Transverse colon (tissue), 4 donors: ENCODE measurements around the gene DLG2. TPM values are rescaled to one million over a fixed set of nuclear protein-coding genes. Genes with fewer than 3 reads are reported as not detected.

Experiments
- DNase-seq: peaks from one replicate; pipeline ENCODE4 v3.0.0-alpha.2; 2019
- H3K27ac ChIP-seq, 4 donors: fragments of 200-600 bp; sonication (generic); 2 replicates each; pipeline ENCODE4 v1.5.1; 2016 to 2018; ENCODE audit warnings: inconsistent platforms in 4 of 4
- H3K27me3 ChIP-seq: fragments of 200-600 bp; sonication (generic); 2 replicates; pipeline ENCODE4 v1.5.1; 2017; ENCODE audit warnings: inconsistent platforms
- H3K36me3 ChIP-seq, 4 donors: fragments of 200-600 bp; sonication (generic); 2 replicates each; pipeline ENCODE4 v1.5.1; 2017 to 2019; ENCODE audit warnings: inconsistent platforms in 4 of 4
- H3K4me1 ChIP-seq, 4 donors: fragments of 200-600 bp; sonication (generic); 2 replicates each; pipeline ENCODE4 v1.5.1; 2017 to 2020; ENCODE audit warnings: inconsistent platforms in 4 of 4
- H3K4me3 ChIP-seq, 4 donors: fragments of 200-600 bp; sonication (generic); 1 replicate in 1 of 4; 2 replicates in 3 of 4; pipeline versions ENCODE4 v1.5.1 to v1.6.1; 2017 to 2019; ENCODE audit warnings: inconsistent platforms in 4 of 4
- H3K9me3 ChIP-seq, 2 donors: fragments of 200-600 bp; sonication (generic); 2 replicates each; pipeline ENCODE4 v1.5.1; 2017 to 2019; ENCODE audit warnings: inconsistent platforms in 2 of 2
- EP300 ChIP-seq: sonication (generic); formaldehyde crosslinking; IDR thresholded peaks from one replicate; pipeline ENCODE4 v1.6.1; 2017; ENCODE audit warnings: antibody characterized with exemption, low read depth
- POLR2A ChIP-seq: fragments of 450-650 bp; IDR thresholded peaks from one replicate; pipeline ENCODE4 v1.6.1; 2016; ENCODE audit warnings: antibody characterized with exemption, mild to moderate bottlenecking, moderate library complexity
- POLR2AphosphoS5 ChIP-seq, 3 donors: sonication (generic); formaldehyde crosslinking; IDR thresholded peaks; one replicate each; pipeline ENCODE4 v1.6.1; 2016; ENCODE audit warnings: antibody characterized with exemption in 3 of 3
- WGBS, 2 donors: methylation state at CpG; one replicate each; pipeline ENCODE4 v1.1.5; 2018; ENCODE audit warnings: low coverage in 1 of 2; 5-methylcytosine and 5-hydroxymethylcytosine counted together
- in situ Hi-C, 4 donors: fragments of 200-750 bp; cut with MboI; loops; one replicate each; pipeline versions ENCODE4 v1.15.0 to v1.15.1; 2017; ENCODE audit warnings: low sequenced_read_pairs in 3 of 4, low pct_ligation_motif_present in 1 of 4, low pct_unique_long_range_greater_than_20kb in 1 of 4
- intact Hi-C: fragments of 100-400 bp; cut with DNase I; formaldehyde crosslinking; loops from one replicate; pipeline ENCODE4 v1.15.1; 2023; ENCODE audit warnings: low total_unique reads
- total RNA-seq, 4 donors: library from RNA; depleted of rRNA; stranded (reverse); fragments of >200 nt; gene quantifications; one replicate each; pipeline ENCODE4 v1.1.0, GENCODE V29; 2016
- TF ChIP-seq, protein P1 (sequence below), 5 experiments: fragments of 200-600 bp in 3 of 5; fragments of 450-650 bp in 2 of 5; sonication (generic) in 3 of 5; IDR thresholded peaks; 1 replicate in 2 of 5; 2 replicates in 3 of 5; pipeline ENCODE4 v1.5.1; 2016 to 2017; ENCODE audit warnings: antibody characterized with exemption in 5 of 5, inconsistent platforms in 3 of 5, mild to moderate bottlenecking in 2 of 5, moderate library complexity in 1 of 5

The DLG2 gene
- total RNA-seq, 4 donors from 2014 or later, result 1.9 to 28.3 (median 3.7) TPM

DNA sequence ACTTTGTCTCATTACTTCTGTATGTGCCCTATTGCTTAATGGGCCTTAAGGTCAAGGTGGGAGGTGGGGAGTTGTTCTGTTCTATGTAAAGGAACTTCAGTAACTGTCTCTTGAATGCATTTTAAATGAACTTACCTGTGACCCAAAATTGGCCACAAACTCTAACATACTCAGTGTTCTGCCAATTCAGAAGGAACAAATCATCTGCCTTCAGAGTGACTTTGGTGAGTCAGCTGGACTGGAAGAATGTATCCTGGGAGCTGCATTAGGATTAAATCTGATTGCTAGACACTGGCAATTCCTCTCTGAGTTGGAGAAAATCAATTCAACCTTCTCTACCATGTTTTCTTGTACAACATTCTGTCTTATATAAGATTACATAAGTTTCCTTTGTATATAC, 1104.8 kb downstream of the DLG2 start:
- Histone ChIP-seq H3K27ac (no peak overlapping the region), H3K4me1 (no peaks in the 10 kb centered on the region), H3K9me3 (no peaks in the 10 kb centered on the region), H3K27me3 (no peaks in the 10 kb centered on the region), H3K36me3 (no peaks in the 10 kb centered on the region), H3K4me3 (no peak overlapping the region)
- no peak for TF ChIP-seq POLR2A
- TF ChIP-seq POLR2AphosphoS5 (IDR thresholded peaks at IDR 0.05), result no peak
- TF ChIP-seq EP300, result no peak
- TF ChIP-seq, protein P1, sequence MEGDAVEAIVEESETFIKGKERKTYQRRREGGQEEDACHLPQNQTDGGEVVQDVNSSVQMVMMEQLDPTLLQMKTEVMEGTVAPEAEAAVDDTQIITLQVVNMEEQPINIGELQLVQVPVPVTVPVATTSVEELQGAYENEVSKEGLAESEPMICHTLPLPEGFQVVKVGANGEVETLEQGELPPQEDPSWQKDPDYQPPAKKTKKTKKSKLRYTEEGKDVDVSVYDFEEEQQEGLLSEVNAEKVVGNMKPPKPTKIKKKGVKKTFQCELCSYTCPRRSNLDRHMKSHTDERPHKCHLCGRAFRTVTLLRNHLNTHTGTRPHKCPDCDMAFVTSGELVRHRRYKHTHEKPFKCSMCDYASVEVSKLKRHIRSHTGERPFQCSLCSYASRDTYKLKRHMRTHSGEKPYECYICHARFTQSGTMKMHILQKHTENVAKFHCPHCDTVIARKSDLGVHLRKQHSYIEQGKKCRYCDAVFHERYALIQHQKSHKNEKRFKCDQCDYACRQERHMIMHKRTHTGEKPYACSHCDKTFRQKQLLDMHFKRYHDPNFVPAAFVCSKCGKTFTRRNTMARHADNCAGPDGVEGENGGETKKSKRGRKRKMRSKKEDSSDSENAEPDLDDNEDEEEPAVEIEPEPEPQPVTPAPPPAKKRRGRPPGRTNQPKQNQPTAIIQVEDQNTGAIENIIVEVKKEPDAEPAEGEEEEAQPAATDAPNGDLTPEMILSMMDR (IDR thresholded peaks at IDR 0.05), result no peak
- DNase-seq, result no peak
- intact Hi-C loops (no loop called here), in situ Hi-C loops (no loop called here)

DNA sequence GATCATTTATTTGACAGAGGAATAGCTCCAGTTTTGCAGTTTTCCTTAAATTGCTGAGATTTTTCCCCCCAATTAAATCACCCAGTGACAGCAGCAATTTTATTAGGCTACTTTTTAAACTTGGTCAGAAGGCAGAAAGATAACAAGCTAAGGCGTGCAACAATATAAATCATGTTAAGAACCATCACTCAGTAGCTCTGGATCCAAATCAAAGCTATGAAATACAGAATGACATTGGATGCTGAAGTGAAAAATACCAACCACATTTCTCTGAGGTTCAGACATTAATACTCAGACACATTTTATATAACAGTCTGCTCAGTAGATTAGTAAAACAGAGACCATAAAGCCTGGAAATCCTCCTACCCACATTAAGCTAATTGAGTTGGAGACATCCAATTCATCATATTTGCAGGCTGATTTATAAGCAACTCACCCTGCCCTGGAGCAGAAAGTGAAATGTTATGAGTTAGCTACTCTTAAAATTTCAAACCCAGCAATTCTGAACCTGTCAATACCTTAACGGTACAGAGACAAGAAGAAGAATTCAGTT, 1108.4 kb downstream of the DLG2 start:
- H3K36me3 ChIP-seq, result no peaks in the 10 kb centered on the region
- no peaks in the 10 kb centered on the region for H3K4me1 ChIP-seq
- intact Hi-C loops, result no loop called here
- TF ChIP-seq POLR2A, result no peak
- no peak for TF ChIP-seq POLR2AphosphoS5 (IDR thresholded peaks at IDR 0.05)
- no peak for TF ChIP-seq EP300
- no peaks in the 10 kb centered on the region for H3K9me3 ChIP-seq
- no peak for DNase-seq
- no peak overlapping the region for H3K4me3 ChIP-seq
- in situ Hi-C loops, result no loop called here
- WGBS, 2 donors, result 63 to 71% methylated on average over 2 of the region's 2 CpGs
- no peaks in the 10 kb centered on the region for H3K27me3 ChIP-seq
- H3K27ac ChIP-seq, result no peak overlapping the region

DNA sequence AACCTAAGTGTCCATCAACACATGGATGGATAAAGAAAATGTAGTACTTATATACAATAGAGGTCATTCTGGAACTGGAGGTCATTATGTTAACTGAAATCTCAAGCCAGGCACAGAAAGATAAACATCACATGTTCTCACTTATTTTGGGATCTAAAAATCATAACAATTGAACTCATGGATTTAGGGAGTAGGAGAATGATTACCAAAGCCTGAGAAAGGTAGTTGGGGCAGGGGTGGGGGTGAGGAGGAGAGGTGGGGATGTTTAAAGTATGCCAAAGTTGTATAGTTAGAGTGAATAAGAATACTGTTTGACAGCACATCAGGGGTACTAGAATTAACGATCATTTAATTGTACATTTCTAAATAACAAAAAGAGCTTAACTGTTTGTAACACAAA, 1112.7 kb downstream of the DLG2 start:
- Histone ChIP-seq H3K27ac (no peak overlapping the region), H3K4me1 (no peaks in the 10 kb centered on the region), H3K36me3 (no peaks in the 10 kb centered on the region), H3K27me3 (no peaks in the 10 kb centered on the region), H3K9me3 (no peaks in the 10 kb centered on the region), H3K4me3 (no peak overlapping the region)
- DNase-seq, result no peak
- intact Hi-C loops (no loop called here), in situ Hi-C loops (no loop called here)
- TF ChIP-seq, protein P1 (IDR thresholded peaks at IDR 0.05), result no peak
- TF ChIP-seq POLR2A, result no peak
- no peak for TF ChIP-seq EP300
- TF ChIP-seq POLR2AphosphoS5 (IDR thresholded peaks at IDR 0.05), result no peak
- 73 to 90% methylated on average over 1 of the region's 1 CpG for WGBS, 2 donors

DNA sequence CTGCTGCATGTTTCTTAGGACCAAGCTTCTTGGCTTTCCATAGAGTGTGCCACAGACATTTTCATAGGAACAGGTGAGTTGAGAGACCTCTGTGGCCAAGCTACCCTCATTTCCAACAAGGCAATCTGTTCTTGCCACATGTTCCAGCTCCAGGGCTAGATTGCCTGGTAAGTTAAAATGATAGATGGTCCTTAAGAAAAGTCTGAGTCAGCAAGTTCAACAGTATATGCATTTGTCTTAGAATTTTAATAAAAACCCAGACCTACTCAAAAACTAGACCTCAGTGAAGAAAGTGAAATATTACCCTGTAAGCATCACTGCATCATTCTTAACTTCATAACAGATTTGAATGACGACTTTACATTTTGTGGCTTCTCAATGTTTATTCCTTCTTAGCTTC, 1123.6 kb downstream of the DLG2 start:
- H3K9me3 ChIP-seq, result no peaks in the 10 kb centered on the region
- TF ChIP-seq POLR2AphosphoS5 (IDR thresholded peaks at IDR 0.05), result no peak
- no peak for TF ChIP-seq POLR2A
- TF ChIP-seq, protein P1 (IDR thresholded peaks at IDR 0.05), result no peak
- no peak for TF ChIP-seq EP300
- no peak overlapping the region for H3K4me3 ChIP-seq
- no peak for DNase-seq
- no peaks in the 10 kb centered on the region for H3K4me1 ChIP-seq
- in situ Hi-C loops, result no loop called here
- intact Hi-C loops, result no loop called here
- no peak overlapping the region for H3K27ac ChIP-seq
- no peaks in the 10 kb centered on the region for H3K27me3 ChIP-seq
- 50 to 70% methylated on average over 1 of the region's 1 CpG for WGBS, 2 donors
- no peaks in the 10 kb centered on the region for H3K36me3 ChIP-seq

DNA sequence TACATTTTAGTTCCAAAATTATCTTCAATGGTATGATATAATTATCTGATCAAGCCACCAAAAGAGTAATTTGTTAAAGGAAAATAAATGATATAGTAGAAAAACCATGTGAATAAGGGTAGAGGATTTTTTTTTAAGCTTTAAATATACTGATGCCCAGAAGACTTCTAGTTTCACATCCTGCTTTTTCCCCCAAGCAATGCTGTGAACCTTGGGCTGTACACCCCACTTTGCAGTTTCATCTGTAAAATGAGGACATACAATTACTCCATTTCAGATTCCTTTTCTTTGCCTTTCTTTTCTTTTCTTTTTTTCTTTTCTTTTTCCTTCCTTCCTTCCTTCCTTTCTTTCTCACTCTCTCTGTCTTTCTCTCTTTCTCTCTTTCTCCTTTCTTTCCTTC, 1125.4 kb downstream of the DLG2 start:
- no peak for DNase-seq
- H3K27me3 ChIP-seq, result no peaks in the 10 kb centered on the region
- H3K9me3 ChIP-seq, result no peaks in the 10 kb centered on the region
- no peaks in the 10 kb centered on the region for H3K36me3 ChIP-seq
- no peak for TF ChIP-seq POLR2A
- no peaks in the 10 kb centered on the region for H3K4me1 ChIP-seq
- H3K4me3 ChIP-seq, result no peak overlapping the region
- in situ Hi-C loops (no loop called here), intact Hi-C loops (no loop called here)
- no peak overlapping the region for H3K27ac ChIP-seq
